ENCODE results near the gene UXT. TPM values are rescaled to one million over a fixed set of nuclear protein-coding genes. Genes with fewer than 3 reads are reported as not detected.
"Not testable (repeated sequence)": the region's sequence is repeated elsewhere in the genome, so short reads cannot be mapped to it uniquely, and the experiment has no call there.

The UXT gene
- total and polyA plus RNA-seq, 2 donors (not counting 1 experiment from before 2014, with no cell fraction given) = 111 to 141 TPM

- H3K27me3 ChIP-seq (ENCODE audit: control insufficient read depth, insufficient read depth, low read length) = no peaks in the 10 kb centered on the region
- H3K27ac ChIP-seq (ENCODE audit: insufficient read depth, low read length) = no peak overlapping the region
- no peaks in the 10 kb centered on the region for H3K4me1 ChIP-seq (ENCODE audit: control insufficient read depth, extremely low read depth, insufficient read depth, low read length)
- no peak overlapping the region for H2AFZ ChIP-seq (ENCODE audit: low read length)
- TF ChIP-seq EZH2 (IDR thresholded peaks at IDR 0.05; ENCODE audit: low read length, missing control alignments) (no peak), CTCF (conservative IDR thresholded peaks at IDR 0.05 in 1 of 2, IDR thresholded peaks at IDR 0.05 in 1 of 2; ENCODE audit: low read depth in 1 of 2, low read length in 2 of 2) (no peak)
- H3K9me3 ChIP-seq (ENCODE audit: control insufficient read depth, insufficient read depth, low read depth, low read length) = no peaks in the 10 kb centered on the region
- no peak overlapping the region for H3K9ac ChIP-seq (ENCODE audit: insufficient read depth, low read length)
- H3K4me3 ChIP-seq (replicated peaks in 1 of 4; ENCODE audit: control extremely low read depth in 1 of 4, insufficient read depth in 1 of 4, low read depth in 3 of 4, low read length in 4 of 4) = no peak overlapping the region
- H3K36me3 ChIP-seq (ENCODE audit: control insufficient read depth, insufficient read depth, low read length) = no peaks in the 10 kb centered on the region
- no peak for DNase-seq (ENCODE audit: low read depth in 2 of 2)
- H4K20me1 ChIP-seq (ENCODE audit: control insufficient read depth, extremely low read depth, insufficient read depth, low read length) = no peaks in the 10 kb centered on the region
- H3K4me2 ChIP-seq (ENCODE audit: extremely low read depth, insufficient read depth, low read length) = no peak overlapping the region
- H3K79me2 ChIP-seq (ENCODE audit: control insufficient read depth, insufficient read depth, low read length) = no peaks in the 10 kb centered on the region
Measured at GRCh38 chrX:47674776-47675175, 15.8 kb upstream of the UXT start.

GRCh38 chrX:47665797-47666196 is 6.8 kb upstream of the UXT start:
- H3K27ac ChIP-seq (ENCODE audit: insufficient read depth, low read length); H3K4me1 ChIP-seq (ENCODE audit: control insufficient read depth, extremely low read depth, insufficient read depth, low read length); H4K20me1 ChIP-seq (ENCODE audit: control insufficient read depth, extremely low read depth, insufficient read depth, low read length); H3K79me2 ChIP-seq (ENCODE audit: control insufficient read depth, insufficient read depth, low read length); H3K4me3 ChIP-seq (replicated peaks in 1 of 4; ENCODE audit: control extremely low read depth in 1 of 4, insufficient read depth in 1 of 4, low read depth in 3 of 4, low read length in 4 of 4); H3K9ac ChIP-seq (ENCODE audit: insufficient read depth, low read length); H3K9me3 ChIP-seq (ENCODE audit: control insufficient read depth, insufficient read depth, low read depth, low read length); H3K27me3 ChIP-seq (ENCODE audit: control insufficient read depth, insufficient read depth, low read length); DNase-seq (ENCODE audit: low read depth in 2 of 2); H3K36me3 ChIP-seq (ENCODE audit: control insufficient read depth, insufficient read depth, low read length); H2AFZ ChIP-seq (ENCODE audit: low read length); H3K4me2 ChIP-seq (ENCODE audit: extremely low read depth, insufficient read depth, low read length): not testable (repeated sequence)

- Histone ChIP-seq H3K4me3 (replicated peaks in 1 of 4; ENCODE audit: control extremely low read depth in 1 of 4, insufficient read depth in 1 of 4, low read depth in 3 of 4, low read length in 4 of 4) (no peak overlapping the region), H3K9ac (ENCODE audit: insufficient read depth, low read length) (no peak overlapping the region), H3K4me2 (ENCODE audit: extremely low read depth, insufficient read depth, low read length) (no peak overlapping the region), H3K27ac (ENCODE audit: insufficient read depth, low read length) (no peak overlapping the region), H4K20me1 (ENCODE audit: control insufficient read depth, extremely low read depth, insufficient read depth, low read length) (no peaks in the 10 kb centered on the region), H3K4me1 (ENCODE audit: control insufficient read depth, extremely low read depth, insufficient read depth, low read length) (peaks cover 2% of the 10 kb centered on the region), H3K9me3 (ENCODE audit: control insufficient read depth, insufficient read depth, low read depth, low read length) (no peaks in the 10 kb centered on the region), H2AFZ (ENCODE audit: low read length) (no peak overlapping the region), H3K27me3 (ENCODE audit: control insufficient read depth, insufficient read depth, low read length) (no peaks in the 10 kb centered on the region), H3K79me2 (ENCODE audit: control insufficient read depth, insufficient read depth, low read length) (no peaks in the 10 kb centered on the region), H3K36me3 (ENCODE audit: control insufficient read depth, insufficient read depth, low read length) (no peaks in the 10 kb centered on the region)
- TF ChIP-seq EZH2 (IDR thresholded peaks at IDR 0.05; ENCODE audit: low read length, missing control alignments) (no peak), CTCF (conservative IDR thresholded peaks at IDR 0.05 in 1 of 2, IDR thresholded peaks at IDR 0.05 in 1 of 2; ENCODE audit: low read depth in 1 of 2, low read length in 2 of 2) (no peak)
- peak in 1 of 2 donors; percentile 41 for DNase-seq (ENCODE audit: low read depth in 2 of 2)
Measured at GRCh38 chrX:47664737-47665136, 5.8 kb upstream of the UXT start.
